ENCODE data around the gene SLC7A10. TPM values are rescaled to one million over a fixed set of nuclear protein-coding genes. Genes with fewer than 3 reads are reported as not detected.
"Not testable (repeated sequence)": the region's sequence is repeated elsewhere in the genome, so short reads cannot be mapped to it uniquely, and the experiment has no call there.

The SLC7A10 gene
- polyA plus RNA-seq, 1 donor from 2014 or later: not detected

DNA sequence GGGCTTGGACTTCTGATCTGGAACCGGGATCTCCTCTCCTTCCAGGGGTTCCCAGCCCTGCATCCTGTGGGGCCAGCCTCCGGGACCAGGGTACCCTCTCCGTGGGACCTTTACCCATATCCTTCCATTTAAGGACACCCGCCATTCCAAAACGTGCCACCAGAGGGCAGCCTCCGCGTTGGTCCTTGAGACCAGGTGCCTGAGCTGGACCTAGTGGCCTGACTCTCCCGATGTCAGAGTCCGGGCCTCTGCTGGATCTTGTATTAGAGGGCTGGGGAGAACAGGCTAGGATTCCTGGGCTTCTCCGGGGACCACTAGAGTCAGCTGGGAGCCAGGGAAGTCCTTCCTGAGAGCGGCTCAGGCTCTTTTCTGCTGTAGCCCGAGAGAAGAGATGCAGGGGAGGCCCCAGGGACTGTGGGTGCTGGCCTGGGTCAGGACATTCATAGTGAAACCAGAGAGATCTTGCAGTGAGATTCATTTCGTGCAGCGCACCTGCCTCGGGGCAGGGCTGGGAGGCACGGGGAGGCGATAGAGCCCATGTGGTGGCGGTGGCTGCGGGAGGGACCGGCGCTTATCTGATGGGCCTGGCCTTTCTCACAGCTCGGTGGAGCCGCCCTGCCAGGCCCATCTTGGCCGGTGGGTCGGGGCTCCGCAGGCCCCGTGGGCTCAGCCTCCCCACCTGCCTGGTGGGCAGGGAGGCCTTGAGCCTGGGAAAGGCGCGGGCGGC, 9.8 kb upstream of the SLC7A10 start:
- Mint-ChIP-seq H3K4me3 (peak overlapping the region; percentile 59 to 85 (median 70)), H3K36me3 (peaks cover 2% of the 10 kb centered on the region), H3K4me1 (peaks cover 3 to 4% (median 4%) of the 10 kb centered on the region in 3 donors), H3K27ac (peak overlapping the region in 1 of 3 donors; percentile 50), H3K27me3 (peaks cover 6% of the 10 kb centered on the region), H3K9me3 (no peaks in the 10 kb centered on the region)

DNA sequence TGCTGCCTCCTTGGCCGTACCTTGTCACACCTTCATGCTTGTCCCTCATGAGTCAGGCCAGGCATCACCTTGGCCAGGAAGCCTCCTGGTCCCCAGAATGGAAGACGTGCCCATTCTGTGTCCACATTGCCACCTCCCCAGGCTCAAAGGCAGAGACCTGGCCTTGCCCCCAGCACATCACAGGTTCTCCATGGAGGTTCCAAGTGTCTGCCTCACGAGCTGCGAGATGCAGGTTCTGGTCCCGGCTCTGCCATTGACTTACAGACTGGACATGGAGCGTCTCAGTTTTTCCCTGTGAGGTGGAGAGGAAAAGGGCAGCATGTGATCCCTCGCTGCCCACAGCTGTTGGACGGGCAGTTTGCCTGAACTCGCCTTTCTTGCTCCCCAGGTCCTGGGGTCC, 9.1 kb upstream of the SLC7A10 start:
- peaks cover 0 to 3% (median 0%) of the 10 kb centered on the region in 3 donors for H3K9me3 Mint-ChIP-seq
- H3K36me3 Mint-ChIP-seq: peaks cover 2% of the 10 kb centered on the region
- peaks cover 3 to 4% (median 4%) of the 10 kb centered on the region in 3 donors for H3K4me1 Mint-ChIP-seq
- H3K27ac Mint-ChIP-seq: peak overlapping the region in 1 of 3 donors; percentile 50
- H3K27me3 Mint-ChIP-seq: peaks cover 9% of the 10 kb centered on the region
- H3K4me3 Mint-ChIP-seq: no peak overlapping the region

DNA sequence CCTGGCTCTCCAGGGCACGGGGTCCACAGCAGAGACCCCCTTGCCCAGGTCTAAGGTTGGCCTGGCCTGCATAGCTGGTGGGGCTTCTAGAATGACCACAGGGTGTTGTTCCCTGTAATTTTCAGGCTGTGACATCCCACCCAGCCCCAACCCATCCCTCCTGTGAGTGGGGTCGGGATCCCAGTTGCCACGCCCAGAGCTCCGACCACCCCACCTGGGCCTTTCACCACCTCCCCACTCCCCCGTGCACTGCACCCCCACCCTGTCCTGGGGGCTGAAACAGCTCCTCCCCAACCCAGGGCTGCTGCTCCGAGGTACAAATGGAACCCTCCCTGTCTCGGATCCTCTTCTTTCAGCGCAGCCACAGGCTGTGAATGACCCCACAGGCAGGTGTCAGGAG, 8.4 kb upstream of the SLC7A10 start:
- peaks cover 3 to 4% (median 4%) of the 10 kb centered on the region in 3 donors for H3K4me1 Mint-ChIP-seq
- peaks cover 0 to 6% (median 0%) of the 10 kb centered on the region in 3 donors for H3K9me3 Mint-ChIP-seq
- peaks cover 2% of the 10 kb centered on the region for H3K36me3 Mint-ChIP-seq
- no peak overlapping the region for H3K4me3 Mint-ChIP-seq
- no peak overlapping the region for H3K27ac Mint-ChIP-seq
- peaks cover 11% of the 10 kb centered on the region for H3K27me3 Mint-ChIP-seq

DNA sequence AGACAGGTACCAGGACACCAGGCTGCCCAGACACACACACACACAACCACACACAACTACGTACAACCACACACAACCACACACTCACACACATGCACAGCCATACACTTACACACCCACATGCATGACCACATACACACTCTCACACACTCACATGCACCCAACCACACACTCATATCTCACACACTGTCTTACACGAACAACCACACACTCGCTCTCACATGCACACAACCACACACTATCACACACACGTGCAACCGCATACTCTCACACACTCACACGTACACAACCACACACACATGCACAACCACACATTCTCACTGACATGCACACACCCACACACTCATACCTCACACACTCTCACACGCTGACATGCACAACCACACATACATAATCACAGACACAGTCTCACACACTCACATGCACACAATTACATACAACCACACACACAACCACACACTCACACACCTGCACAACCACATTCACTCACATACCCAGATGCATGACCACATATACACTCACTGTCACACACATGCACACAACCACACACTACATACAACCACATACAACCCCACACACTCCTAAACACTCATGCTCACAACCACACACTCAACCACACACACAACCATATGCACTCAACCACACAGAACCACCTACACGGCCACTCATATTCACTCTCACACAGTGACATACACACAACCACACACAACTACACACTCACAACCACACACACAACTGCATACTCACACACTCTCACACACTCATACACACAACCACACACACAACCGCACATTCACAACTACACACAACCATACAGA, 7.6 kb upstream of the SLC7A10 start:
- Mint-ChIP-seq H3K27me3 (peaks cover 17% of the 10 kb centered on the region), H3K4me1 (peaks cover 3 to 4% (median 4%) of the 10 kb centered on the region in 3 donors), H3K4me3 (no peak overlapping the region), H3K9me3 (peaks cover 2 to 13% (median 7%) of the 10 kb centered on the region in 3 donors), H3K36me3 (peaks cover 2% of the 10 kb centered on the region), H3K27ac (no peak overlapping the region)

DNA sequence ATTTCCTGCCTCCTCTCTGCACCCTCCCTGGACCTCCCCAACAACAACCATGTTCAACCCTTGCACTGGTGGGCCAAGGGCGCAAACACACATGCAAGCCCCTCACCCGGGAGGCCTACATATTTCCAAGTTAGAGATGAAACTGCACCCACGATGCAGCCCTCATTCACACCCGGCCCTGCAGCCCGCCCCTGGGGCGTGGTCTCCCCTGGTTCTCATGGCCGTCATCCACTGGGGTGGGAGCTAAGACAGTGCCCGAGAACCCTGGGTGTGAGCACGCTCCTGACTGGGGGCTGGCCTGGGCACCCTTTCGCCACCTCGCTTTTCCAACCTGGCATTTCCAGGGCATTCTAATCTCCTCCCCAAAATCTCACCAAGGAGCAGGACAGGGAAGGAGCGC, 7.0 kb upstream of the SLC7A10 start:
- Mint-ChIP-seq H3K9me3 (peaks cover 3 to 19% (median 11%) of the 10 kb centered on the region in 3 donors), H3K27me3 (peaks cover 22% of the 10 kb centered on the region), H3K27ac (no peak overlapping the region), H3K4me1 (peaks cover 3 to 4% (median 4%) of the 10 kb centered on the region in 3 donors), H3K4me3 (no peak overlapping the region), H3K36me3 (peaks cover 2% of the 10 kb centered on the region)

DNA sequence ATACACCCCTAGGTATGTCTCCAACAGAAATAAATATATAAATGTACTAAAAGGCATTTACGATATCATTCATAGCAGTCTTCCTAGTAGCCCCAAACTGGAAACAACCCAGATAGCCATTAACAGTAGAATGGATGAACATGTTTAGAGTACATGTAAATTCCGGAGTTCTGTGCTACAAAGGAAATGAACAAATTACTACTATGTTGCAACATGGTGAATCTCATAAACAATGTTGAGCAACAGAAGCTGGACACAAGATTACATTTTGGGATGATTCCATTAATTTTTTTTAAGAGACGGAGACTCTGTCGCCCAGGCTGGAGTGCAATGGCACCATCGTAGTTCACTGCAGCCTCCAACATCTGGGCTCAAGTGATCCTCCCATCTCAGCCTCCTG, 5.9 kb upstream of the SLC7A10 start:
- peaks cover 27% of the 10 kb centered on the region for H3K27me3 Mint-ChIP-seq
- H3K4me3 Mint-ChIP-seq: no peak overlapping the region
- H3K4me1 Mint-ChIP-seq: peaks cover 3 to 4% (median 4%) of the 10 kb centered on the region in 3 donors

DNA sequence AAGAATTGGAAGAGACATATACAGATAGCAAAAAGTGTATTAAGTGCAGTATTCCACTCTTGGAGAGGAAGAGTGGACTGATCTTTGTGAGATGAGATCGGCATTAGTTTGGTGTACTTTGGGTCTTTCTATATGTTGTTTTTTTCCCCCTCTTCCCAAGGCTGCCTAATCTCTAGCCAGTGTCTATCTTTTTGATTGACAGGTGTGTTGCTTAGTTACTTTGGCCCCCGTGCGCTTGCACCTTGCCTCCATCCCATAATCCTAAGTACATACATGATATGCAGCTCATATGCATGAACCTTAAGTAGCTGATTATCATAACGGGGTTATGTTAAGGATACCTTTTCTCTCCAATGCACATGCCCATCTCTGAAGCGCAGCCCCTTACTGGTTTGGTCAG, 4.3 kb upstream of the SLC7A10 start:
- Mint-ChIP-seq H3K36me3 (peaks cover 2% of the 10 kb centered on the region), H3K9me3 (peaks cover 5 to 24% (median 12%) of the 10 kb centered on the region in 3 donors), H3K4me1 (peaks cover 0 to 2% (median 0%) of the 10 kb centered on the region in 3 donors), H3K27ac (no peak overlapping the region), H3K4me3 (no peak overlapping the region), H3K27me3 (peaks cover 33% of the 10 kb centered on the region)

More for the DNA sequence above, 5.9 kb upstream of the SLC7A10 start:
- Mint-ChIP-seq H3K36me3 (peaks cover 2% of the 10 kb centered on the region), H3K27ac (no peak overlapping the region), H3K9me3 (peaks cover 5 to 24% (median 12%) of the 10 kb centered on the region in 3 donors)

DNA sequence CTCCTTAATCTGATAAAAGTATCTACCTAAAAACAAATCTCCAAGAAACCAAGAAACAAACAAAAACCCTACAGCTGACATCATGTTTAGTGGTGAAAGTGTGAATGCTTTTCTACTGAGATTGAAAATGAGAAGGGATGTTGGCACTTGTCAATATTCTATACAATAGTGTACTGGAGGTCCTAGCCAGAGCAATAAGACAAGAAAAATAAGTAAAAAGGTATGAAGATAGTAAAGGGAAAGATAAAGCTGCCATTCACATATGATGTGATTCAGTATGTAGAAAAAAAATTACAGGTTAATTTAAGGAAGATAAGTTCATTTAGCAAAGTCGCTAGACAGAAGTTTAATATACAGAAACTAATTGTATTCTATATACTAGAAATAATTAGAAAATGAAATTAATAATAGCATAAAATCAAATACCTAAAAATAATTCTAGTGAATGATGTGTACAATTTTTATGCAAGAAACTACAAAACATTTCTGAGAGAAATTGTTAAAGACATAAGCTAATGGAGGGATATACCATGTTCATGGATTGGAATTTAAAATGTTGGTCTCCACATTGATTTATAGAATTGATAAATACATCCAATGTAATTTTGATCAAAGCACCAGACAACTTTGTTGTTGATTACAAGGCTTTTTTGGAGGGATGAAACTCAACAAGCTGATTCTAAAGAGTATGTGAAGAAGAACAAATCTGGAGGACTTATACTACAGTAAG, 2.4 kb upstream of the SLC7A10 start:
- H3K27ac Mint-ChIP-seq: no peak overlapping the region
- H3K9me3 Mint-ChIP-seq: peaks cover 5 to 24% (median 12%) of the 10 kb centered on the region in 3 donors
- peak overlapping the region in 1 of 4 donors; percentile 57 for H3K4me3 Mint-ChIP-seq

DNA sequence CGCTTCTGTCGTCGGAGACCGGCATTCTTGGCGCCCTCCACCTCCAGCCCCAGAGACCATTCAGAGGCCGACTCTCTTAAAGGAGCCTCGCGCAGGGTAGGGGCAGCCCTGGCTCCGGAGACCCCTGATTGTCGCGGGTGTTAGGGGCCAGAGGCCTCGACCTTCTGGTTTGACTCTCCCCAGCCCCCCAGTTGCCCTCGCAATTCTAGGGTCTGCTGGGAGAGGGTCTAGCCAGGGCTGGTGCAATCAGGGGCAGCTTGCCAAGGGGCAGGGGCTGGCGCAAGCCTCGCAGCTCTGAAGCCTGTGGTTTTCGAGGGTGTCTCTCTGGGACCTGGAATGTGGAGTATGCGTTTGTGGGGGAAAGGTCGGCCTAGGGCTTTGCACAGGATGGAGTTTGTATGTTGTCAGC, 1.6 kb upstream of the SLC7A10 start:
- Mint-ChIP-seq H3K36me3 (peaks cover 2% of the 10 kb centered on the region), H3K9me3 (peaks cover 5 to 24% (median 12%) of the 10 kb centered on the region in 3 donors), H3K27ac (no peak overlapping the region), H3K4me3 (peak overlapping the region in 2 of 4 donors; percentile 57 to 71), H3K27me3 (peaks cover 46% of the 10 kb centered on the region), H3K4me1 (peaks cover 0 to 2% (median 0%) of the 10 kb centered on the region in 3 donors)

More for the DNA sequence above, 2.4 kb upstream of the SLC7A10 start:
- peaks cover 41% of the 10 kb centered on the region for H3K27me3 Mint-ChIP-seq
- H3K4me1 Mint-ChIP-seq: peaks cover 0 to 2% (median 0%) of the 10 kb centered on the region in 3 donors
- H3K36me3 Mint-ChIP-seq: peaks cover 2% of the 10 kb centered on the region

DNA sequence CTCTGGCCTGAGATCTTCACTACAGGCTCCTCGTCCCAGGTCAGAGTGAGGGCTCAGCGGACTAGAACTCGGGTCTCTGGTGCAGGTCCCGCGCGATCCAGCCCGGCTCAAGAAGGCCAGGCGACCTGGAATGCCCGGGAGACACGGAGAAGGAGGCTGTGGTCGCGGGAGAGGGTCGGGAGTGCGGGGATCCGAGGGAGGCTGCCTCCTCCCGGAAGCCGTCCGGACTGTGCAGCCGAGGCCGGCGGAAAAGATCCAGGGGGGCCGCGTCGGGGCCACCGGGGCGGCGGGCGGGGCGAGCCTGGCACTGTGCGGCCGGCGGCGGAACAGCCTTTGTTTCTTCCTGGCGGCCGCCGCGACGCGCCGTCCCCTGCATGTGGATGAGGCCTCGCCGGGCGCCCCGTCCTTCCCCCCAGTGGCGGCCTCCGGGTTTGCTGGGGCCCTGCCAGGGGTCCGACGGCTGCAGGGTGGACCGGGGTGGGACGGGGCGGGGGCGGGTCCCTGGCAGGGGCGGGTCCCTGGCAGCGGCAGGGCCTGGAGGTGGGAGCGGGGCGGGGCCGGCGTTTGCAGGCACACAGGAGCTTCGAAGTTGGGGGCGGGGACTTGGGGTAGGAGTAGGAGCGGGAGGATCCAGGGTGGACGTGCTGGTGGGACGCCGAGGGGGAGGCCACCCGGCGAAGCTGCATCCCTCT, 1.0 kb upstream of the SLC7A10 start:
- H3K27me3 Mint-ChIP-seq: peaks cover 46% of the 10 kb centered on the region
- peak overlapping the region in 2 of 4 donors; percentile 71 to 86 for H3K4me3 Mint-ChIP-seq
- H3K9me3 Mint-ChIP-seq: peaks cover 5 to 24% (median 12%) of the 10 kb centered on the region in 3 donors
- H3K27ac Mint-ChIP-seq: no peak overlapping the region
- H3K36me3 Mint-ChIP-seq: no peaks in the 10 kb centered on the region
- H3K4me1 Mint-ChIP-seq: peaks cover 0 to 2% (median 0%) of the 10 kb centered on the region in 3 donors

DNA sequence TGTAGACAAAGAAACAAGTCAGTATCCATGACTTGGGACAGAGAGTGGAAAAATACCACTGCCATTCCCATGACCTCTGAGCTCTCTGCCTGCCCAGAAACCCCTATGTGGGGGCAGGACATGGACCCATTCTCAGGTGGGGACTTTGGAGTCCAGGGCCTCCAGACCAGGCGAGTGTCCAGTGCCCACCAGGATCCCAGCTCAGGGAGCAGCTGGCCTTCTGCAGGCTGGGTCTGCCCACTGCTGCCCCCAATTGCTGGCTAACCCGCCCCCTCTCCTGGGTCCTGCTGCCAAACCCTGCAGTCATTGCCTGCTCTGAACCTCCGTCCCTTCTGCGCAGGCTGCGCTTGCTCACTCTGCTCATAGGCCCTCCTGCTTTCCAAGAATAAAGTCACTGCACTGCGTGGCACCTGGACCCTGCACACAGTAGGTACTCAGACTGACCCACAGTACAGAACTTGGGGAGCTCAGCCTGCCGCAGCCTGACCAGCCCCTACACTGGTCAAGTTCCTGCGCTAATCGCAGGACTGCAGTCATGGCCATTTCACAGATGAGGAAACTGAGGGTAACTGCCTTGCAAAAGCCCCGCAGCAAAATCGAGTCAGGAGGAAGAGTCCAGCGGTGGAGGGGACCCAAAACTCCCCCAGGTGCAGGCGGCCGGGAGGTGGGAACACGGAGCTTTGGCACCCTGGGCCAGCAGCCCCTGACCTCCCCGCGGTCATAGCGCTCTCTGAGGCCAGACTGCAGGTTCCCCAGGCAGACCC, 774 bp downstream of the SLC7A10 start:
- H3K27me3 Mint-ChIP-seq: peaks cover 48% of the 10 kb centered on the region
- peaks cover 5 to 22% (median 12%) of the 10 kb centered on the region in 3 donors for H3K9me3 Mint-ChIP-seq
- H3K27ac Mint-ChIP-seq: no peak overlapping the region
- peak overlapping the region in 1 of 4 donors; percentile 70 for H3K4me3 Mint-ChIP-seq
- peaks cover 0 to 2% (median 0%) of the 10 kb centered on the region in 3 donors for H3K4me1 Mint-ChIP-seq
- H3K36me3 Mint-ChIP-seq: no peaks in the 10 kb centered on the region

DNA sequence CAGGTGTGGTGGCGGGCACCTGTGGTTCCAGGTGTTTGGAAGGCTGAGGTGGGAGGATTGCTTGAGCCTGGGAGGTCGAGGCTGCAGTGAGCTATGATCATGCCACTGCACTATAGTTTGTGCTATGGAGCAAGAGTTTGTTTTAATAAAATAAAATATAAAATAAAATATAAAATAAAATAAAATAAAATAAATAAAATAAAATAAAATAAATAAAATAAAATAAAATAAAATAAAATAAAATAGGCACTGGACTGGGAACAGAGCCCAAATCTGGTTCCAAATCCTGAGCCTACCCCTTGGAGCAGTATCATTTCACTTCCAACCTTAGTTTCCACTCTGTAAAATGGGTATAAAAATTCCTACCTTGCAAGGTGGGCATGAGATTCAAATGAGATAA, 3.4 kb downstream of the SLC7A10 start:
- not testable (repeated sequence) for H3K27ac Mint-ChIP-seq, H3K9me3 Mint-ChIP-seq, H3K36me3 Mint-ChIP-seq, H3K4me1 Mint-ChIP-seq
- Mint-ChIP-seq H3K27me3 (peaks cover 30% of the 10 kb centered on the region), H3K4me3 (peak overlapping the region in 1 of 4 donors; percentile 27)

DNA sequence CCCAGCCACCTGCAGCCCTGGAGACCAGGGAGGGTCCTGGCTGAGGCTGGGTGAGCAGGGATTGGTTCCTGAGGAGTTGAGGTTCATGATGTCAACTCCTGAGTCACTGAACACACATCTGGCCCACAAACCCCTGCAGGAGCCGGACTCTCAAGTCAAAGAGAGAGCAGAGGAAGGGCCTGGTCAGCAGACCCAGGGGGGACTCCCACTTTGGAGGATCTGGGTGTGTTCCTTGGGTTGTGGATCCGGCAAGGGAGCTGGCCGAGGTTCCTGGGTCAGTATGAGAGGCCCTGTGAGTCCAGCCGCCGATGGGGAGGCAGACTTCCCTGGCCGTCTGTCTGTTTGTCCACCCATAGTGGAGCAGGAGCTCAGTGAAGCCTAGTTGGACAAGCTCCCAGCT, 4.0 kb downstream of the SLC7A10 start:
- Mint-ChIP-seq H3K4me3 (no peak overlapping the region), H3K9me3 (no peaks in the 10 kb centered on the region), H3K4me1 (peaks cover 0 to 2% (median 0%) of the 10 kb centered on the region in 3 donors), H3K27me3 (peaks cover 27% of the 10 kb centered on the region), H3K36me3 (no peaks in the 10 kb centered on the region), H3K27ac (no peak overlapping the region)

Measured in IgD-negative memory B cell (primary cell).